Measurements from ENCODE around the gene TEX13B.

Gene TEX13B

DNA sequence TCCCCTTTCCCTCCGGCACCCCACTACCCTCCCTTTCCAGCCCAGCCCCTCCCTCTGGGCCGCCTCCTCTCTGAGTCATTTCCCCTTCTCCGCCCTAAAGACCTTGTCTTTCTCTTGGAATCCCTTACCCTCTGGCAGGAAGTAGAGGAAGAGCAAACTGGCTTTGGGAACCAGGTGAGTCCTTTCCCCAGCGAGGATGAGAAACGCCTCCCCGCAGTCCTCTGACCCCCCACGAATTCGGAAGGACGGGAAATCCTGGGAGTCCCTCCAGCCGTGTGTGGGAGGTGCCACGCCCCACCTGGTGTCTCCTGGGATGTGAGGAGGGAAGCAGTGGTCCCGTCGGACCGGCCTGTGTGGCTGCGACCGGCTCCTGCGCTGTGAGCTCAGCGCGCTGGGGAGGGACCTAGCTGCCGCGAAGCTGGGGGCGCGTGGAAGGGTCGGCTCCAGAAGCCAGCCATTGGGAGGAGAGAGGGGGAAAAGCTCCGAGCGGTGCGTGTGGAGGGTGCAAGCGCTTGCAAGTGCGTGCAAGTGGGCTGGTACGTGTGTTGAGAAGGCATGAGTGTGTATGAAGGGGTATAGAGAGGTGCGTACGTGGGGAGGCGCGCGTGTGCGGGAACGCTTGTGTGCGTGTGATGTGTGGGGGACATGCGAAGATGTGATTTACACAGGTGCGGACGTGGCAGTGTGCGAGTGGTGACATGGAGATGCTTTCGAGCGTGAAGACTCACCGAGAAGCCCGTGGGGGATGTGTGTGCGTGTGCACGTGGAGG is 46.3 kb downstream of the TEX13B start:
- DNase-seq: no peak

DNA sequence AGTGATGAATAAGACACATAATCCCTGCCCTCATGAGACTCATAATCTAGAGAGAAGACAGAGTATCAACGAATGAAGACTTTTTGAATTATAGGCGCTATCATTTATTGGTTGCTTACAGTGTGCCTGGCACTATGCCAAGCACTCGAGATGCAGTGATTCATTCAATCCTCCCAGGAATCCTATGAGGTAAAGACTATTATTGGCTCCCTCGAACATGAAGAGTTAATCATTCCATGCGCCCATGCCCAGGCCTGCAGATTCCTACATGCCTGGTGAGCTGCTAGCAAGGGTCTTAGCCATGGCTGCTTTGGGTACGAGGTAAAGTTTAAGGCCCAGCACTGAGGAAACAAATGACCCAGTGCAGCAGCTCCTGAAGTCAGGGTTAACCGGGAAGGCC is 47.0 kb downstream of the TEX13B start:
- DNase-seq: no peak

DNA sequence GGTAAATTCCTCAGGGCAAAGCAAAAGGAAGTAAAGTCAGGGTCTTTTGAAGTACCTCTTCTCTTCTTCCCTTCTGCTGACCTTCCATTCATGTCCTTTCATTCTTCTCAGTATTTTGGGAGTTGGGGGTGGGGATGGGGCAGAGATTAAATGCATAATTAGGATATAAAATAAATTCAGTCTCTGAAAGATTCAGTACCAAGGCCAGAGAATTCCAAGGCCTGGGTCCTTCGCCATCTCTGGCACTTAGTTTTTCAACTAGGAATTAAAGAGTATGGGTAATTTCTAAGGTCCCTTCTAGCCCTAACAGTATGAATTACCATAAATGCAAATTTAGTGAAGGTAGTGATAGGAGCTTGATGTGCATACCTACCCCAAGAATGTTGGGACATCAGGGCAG is 47.9 kb downstream of the TEX13B start:
- no peak for DNase-seq

All from SIG-M5 (cell line).